HepG2 (cell line): ENCODE data around the gene WDSUB1. TPM values are rescaled to one million over a fixed set of nuclear protein-coding genes. Genes with fewer than 3 reads are reported as not detected.

Experiments
- CHCHD3 ChIP-seq: sonication (generic); formaldehyde crosslinking; IDR thresholded peaks from 2 replicates; pipeline ENCODE4 v1.8.0; 2022; ENCODE audit warnings: mild to moderate bottlenecking, missing genetic modification reagents, moderate library complexity
- FOXC1 ChIP-seq: sonication (generic); formaldehyde crosslinking; IDR thresholded peaks from 2 replicates; pipeline ENCODE4 v1.8.0; 2022; ENCODE audit warnings: mild to moderate bottlenecking, missing genetic modification reagents, borderline replicate concordance
- GFI1 ChIP-seq: sonication (generic); formaldehyde crosslinking; IDR thresholded peaks from 2 replicates; pipeline ENCODE4 v1.5.0; 2020; ENCODE audit warnings: missing genetic modification reagents, mild to moderate bottlenecking, borderline replicate concordance
- KMT2A ChIP-seq: sonication (generic); formaldehyde crosslinking; IDR thresholded peaks from 2 replicates; pipeline ENCODE4 v1.4.0; 2020; ENCODE audit warnings: missing genetic modification reagents
- MAFK ChIP-seq, 2 experiments: IDR thresholded peaks in 1 of 2; conservative IDR thresholded peaks in 1 of 2; 2 replicates each; pipeline ENCODE4 v1.6.1; 2011; ENCODE audit warnings: improper control_type of control experiment in 2 of 2, low read length in 2 of 2
- MZF1 ChIP-seq: sonication (generic); formaldehyde crosslinking; IDR thresholded peaks from 2 replicates; pipeline ENCODE4 v1.8.1; 2023; ENCODE audit warnings: mild to moderate bottlenecking, missing genetic modification reagents, borderline replicate concordance
- NFKBIZ ChIP-seq: IDR thresholded peaks from 2 replicates; pipeline ENCODE4 v1.6.1; 2018; ENCODE audit warnings: missing genetic modification reagents, missing compliant biosample characterization
- REXO4 ChIP-seq: sonication (generic); formaldehyde crosslinking; IDR thresholded peaks from 2 replicates; pipeline ENCODE4 v1.8.0; 2022; ENCODE audit warnings: missing genetic modification reagents, mild to moderate bottlenecking, borderline replicate concordance
- RFXAP ChIP-seq: sonication (generic); formaldehyde crosslinking; IDR thresholded peaks from 2 replicates; pipeline ENCODE4 v1.4.0; 2020; ENCODE audit warnings: missing genetic modification reagents, borderline replicate concordance
- SMYD3 ChIP-seq: sonication (generic); formaldehyde crosslinking; IDR thresholded peaks from 2 replicates; pipeline ENCODE4 v1.8.1; 2023; ENCODE audit warnings: mild to moderate bottlenecking, missing genetic modification reagents
- SNRNP70 ChIP-seq: fragments of 200-400 bp; formaldehyde crosslinking; IDR thresholded peaks from 2 replicates; pipeline ENCODE4 v1.6.1; 2017; ENCODE audit warnings: mild to moderate bottlenecking, low read depth, low read length, moderate library complexity
- ZFP37 ChIP-seq: sonication (generic); formaldehyde crosslinking; IDR thresholded peaks from 2 replicates; pipeline ENCODE4 v1.4.0; 2020; ENCODE audit warnings: missing genetic modification reagents, borderline replicate concordance
- ZNF12 ChIP-seq: sonication (generic); formaldehyde crosslinking; IDR thresholded peaks from 2 replicates; pipeline ENCODE4 v1.5.0; 2020; ENCODE audit warnings: missing genetic modification reagents
- ZNF382 ChIP-seq: sonication (generic); formaldehyde crosslinking; IDR thresholded peaks from 2 replicates; pipeline ENCODE4 v1.5.0; 2020; ENCODE audit warnings: missing genetic modification reagents, mild to moderate bottlenecking, borderline replicate concordance
- ZNF446 ChIP-seq: sonication (generic); formaldehyde crosslinking; IDR thresholded peaks from 2 replicates; pipeline ENCODE4 v1.5.0; 2020; ENCODE audit warnings: mild to moderate bottlenecking, missing genetic modification reagents
- ZNF703 ChIP-seq: sonication (generic); formaldehyde crosslinking; IDR thresholded peaks from 2 replicates; pipeline ENCODE4 v1.5.1; 2020; ENCODE audit warnings: missing genetic modification reagents, mild to moderate bottlenecking, moderate library complexity, borderline replicate concordance
- ZNF83 ChIP-seq: sonication (generic); formaldehyde crosslinking; IDR thresholded peaks from 2 replicates; pipeline ENCODE4 v1.4.0; 2020; ENCODE audit warnings: missing genetic modification reagents, mild to moderate bottlenecking, borderline replicate concordance
- polyA plus RNA-seq, 8 experiments: library from polyadenylated mRNA; depleted of rRNA in 3 of 8; stranded (reverse) in 7 of 8; unstranded in 1 of 8; fragments of >200 nt; fragmentation: Illumina TruSeq in 4 of 8; extraction: Trizol in 4 of 8; gene quantifications; 2 replicates each; pipeline versions ENCODE4 v1.2.1 to v1.2.3, GENCODE V29; 2011 to 2016; ENCODE audit warnings: low read depth in 4 of 8, missing spikeins in 1 of 8, mixed read lengths in 1 of 8; ENCODE audit not compliant: insufficient read depth in 1 of 8
- total RNA-seq, 5 experiments: library from RNA; depleted of rRNA; stranded (reverse); fragments of >200 nt; fragmentation: Illumina TruSeq; extraction: Trizol; gene quantifications; 2 replicates each; pipeline ENCODE4 v1.2.3, GENCODE V29; 2016; ENCODE audit warnings: low read depth in 1 of 5
- TF ChIP-seq, protein P1 (sequence below): sonication (generic); formaldehyde crosslinking; IDR thresholded peaks from 2 replicates; pipeline ENCODE4 v1.5.1; 2020; ENCODE audit warnings: missing genetic modification reagents, mild to moderate bottlenecking, borderline replicate concordance
- TF ChIP-seq, protein P2 (sequence below): sonication (generic); formaldehyde crosslinking; IDR thresholded peaks from 2 replicates; pipeline ENCODE4 v1.5.0; 2020; ENCODE audit warnings: mild to moderate bottlenecking, missing genetic modification reagents
- TF ChIP-seq, protein P3 (sequence below): fragments of 450-650 bp; IDR thresholded peaks from 2 replicates; pipeline ENCODE4 v1.6.1; 2017; ENCODE audit warnings: mild to moderate bottlenecking
- TF ChIP-seq, protein P4 (sequence below): sonication (generic); formaldehyde crosslinking; IDR thresholded peaks from 2 replicates; pipeline ENCODE4 v1.5.0; 2020; ENCODE audit warnings: mild to moderate bottlenecking, missing genetic modification reagents

WDSUB1 gene
- total and polyA plus RNA-seq, 2 of the 13 experiments (the other 11 are each of a cell fraction or from before 2014, with no cell fraction given): 10.1 to 10.7 TPM

DNA sequence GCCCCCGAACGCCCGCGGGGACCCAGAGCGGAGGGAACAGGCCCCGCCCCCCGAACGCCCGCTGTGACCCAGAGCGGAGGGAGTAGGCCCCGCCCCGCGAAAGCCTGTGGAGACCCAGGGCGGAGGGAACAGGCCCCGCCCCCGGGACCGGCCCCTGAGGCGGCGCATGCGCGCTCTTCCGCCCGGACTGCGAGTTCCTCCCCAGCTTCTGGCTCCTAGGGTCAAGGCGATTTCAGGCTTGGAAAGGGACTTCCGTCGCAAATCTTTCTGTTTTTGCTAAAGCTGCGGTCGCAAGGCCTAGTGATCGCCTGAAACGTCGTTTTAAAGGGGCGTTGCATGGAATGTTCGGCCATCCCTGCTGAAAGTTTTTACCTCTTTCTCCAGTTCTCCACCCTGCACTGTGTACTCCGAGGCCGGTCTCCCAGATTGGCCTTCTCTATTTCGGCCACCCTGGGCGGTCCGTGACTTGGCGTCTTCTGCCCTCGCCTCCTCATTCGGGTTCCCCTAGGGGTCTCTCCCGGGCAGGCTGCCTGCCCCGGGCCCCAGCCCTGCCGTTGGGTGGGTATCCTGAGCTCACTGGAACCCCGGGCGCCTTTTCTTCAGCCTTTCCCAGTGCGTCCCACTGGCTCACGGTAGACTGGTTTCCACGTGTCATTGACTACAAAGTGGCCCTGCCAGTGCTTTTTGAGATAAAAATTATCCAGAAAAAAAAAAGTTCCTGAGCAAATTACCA lies 372 bp upstream of the WDSUB1 start (continued):
- TF ChIP-seq ZFP37 (no peak; the same call in 1 of the 2 replicates), RFXAP (CRISPR knock-in tag) (0 out of 2 replicates have a peak, but pooled peaks have one; percentile 23), ZNF446 (CRISPR knock-in tag) (no peak; the same call in 1 of the 2 replicates), GFI1 (CRISPR knock-in tag) (0 out of 2 replicates have a peak, but pooled peaks have one; percentile 7), ZNF12 (no peak), REXO4 (CRISPR knock-in tag) (no peak), KMT2A (CRISPR knock-in tag) (peak; percentile 37; the same call in 1 of the 2 replicates), NFKBIZ (no peak), SNRNP70 (no peak), FOXC1 (CRISPR knock-in tag) (no peak), ZNF382 (CRISPR knock-in tag) (no peak), SMYD3 (CRISPR knock-in tag) (no peak; the same call in 1 of the 2 replicates), MZF1 (CRISPR knock-in tag) (no peak), CHCHD3 (no peak), ZNF83 (CRISPR knock-in tag) (no peak), MAFK (conservative IDR thresholded peaks at IDR 0.05 in 1 of 2, IDR thresholded peaks at IDR 0.05 in 1 of 2; ENCODE audit: low read length in 2 of 2) (no peak), ZNF703 (CRISPR knock-in tag) (no peak)
- TF ChIP-seq, protein P1, sequence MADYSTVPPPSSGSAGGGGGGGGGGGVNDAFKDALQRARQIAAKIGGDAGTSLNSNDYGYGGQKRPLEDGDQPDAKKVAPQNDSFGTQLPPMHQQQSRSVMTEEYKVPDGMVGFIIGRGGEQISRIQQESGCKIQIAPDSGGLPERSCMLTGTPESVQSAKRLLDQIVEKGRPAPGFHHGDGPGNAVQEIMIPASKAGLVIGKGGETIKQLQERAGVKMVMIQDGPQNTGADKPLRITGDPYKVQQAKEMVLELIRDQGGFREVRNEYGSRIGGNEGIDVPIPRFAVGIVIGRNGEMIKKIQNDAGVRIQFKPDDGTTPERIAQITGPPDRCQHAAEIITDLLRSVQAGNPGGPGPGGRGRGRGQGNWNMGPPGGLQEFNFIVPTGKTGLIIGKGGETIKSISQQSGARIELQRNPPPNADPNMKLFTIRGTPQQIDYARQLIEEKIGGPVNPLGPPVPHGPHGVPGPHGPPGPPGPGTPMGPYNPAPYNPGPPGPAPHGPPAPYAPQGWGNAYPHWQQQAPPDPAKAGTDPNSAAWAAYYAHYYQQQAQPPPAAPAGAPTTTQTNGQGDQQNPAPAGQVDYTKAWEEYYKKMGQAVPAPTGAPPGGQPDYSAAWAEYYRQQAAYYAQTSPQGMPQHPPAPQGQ: no peak
- TF ChIP-seq, protein P2, sequence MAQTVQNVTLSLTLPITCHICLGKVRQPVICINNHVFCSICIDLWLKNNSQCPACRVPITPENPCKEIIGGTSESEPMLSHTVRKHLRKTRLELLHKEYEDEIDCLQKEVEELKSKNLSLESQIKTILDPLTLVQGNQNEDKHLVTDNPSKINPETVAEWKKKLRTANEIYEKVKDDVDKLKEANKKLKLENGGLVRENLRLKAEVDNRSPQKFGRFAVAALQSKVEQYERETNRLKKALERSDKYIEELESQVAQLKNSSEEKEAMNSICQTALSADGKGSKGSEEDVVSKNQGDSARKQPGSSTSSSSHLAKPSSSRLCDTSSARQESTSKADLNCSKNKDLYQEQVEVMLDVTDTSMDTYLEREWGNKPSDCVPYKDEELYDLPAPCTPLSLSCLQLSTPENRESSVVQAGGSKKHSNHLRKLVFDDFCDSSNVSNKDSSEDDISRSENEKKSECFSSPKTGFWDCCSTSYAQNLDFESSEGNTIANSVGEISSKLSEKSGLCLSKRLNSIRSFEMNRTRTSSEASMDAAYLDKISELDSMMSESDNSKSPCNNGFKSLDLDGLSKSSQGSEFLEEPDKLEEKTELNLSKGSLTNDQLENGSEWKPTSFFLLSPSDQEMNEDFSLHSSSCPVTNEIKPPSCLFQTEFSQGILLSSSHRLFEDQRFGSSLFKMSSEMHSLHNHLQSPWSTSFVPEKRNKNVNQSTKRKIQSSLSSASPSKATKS (CRISPR knock-in tag): no peak
- TF ChIP-seq, protein P3, sequence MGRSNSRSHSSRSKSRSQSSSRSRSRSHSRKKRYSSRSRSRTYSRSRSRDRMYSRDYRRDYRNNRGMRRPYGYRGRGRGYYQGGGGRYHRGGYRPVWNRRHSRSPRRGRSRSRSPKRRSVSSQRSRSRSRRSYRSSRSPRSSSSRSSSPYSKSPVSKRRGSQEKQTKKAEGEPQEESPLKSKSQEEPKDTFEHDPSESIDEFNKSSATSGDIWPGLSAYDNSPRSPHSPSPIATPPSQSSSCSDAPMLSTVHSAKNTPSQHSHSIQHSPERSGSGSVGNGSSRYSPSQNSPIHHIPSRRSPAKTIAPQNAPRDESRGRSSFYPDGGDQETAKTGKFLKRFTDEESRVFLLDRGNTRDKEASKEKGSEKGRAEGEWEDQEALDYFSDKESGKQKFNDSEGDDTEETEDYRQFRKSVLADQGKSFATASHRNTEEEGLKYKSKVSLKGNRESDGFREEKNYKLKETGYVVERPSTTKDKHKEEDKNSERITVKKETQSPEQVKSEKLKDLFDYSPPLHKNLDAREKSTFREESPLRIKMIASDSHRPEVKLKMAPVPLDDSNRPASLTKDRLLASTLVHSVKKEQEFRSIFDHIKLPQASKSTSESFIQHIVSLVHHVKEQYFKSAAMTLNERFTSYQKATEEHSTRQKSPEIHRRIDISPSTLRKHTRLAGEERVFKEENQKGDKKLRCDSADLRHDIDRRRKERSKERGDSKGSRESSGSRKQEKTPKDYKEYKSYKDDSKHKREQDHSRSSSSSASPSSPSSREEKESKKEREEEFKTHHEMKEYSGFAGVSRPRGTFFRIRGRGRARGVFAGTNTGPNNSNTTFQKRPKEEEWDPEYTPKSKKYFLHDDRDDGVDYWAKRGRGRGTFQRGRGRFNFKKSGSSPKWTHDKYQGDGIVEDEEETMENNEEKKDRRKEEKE: no peak
- TF ChIP-seq, protein P4, sequence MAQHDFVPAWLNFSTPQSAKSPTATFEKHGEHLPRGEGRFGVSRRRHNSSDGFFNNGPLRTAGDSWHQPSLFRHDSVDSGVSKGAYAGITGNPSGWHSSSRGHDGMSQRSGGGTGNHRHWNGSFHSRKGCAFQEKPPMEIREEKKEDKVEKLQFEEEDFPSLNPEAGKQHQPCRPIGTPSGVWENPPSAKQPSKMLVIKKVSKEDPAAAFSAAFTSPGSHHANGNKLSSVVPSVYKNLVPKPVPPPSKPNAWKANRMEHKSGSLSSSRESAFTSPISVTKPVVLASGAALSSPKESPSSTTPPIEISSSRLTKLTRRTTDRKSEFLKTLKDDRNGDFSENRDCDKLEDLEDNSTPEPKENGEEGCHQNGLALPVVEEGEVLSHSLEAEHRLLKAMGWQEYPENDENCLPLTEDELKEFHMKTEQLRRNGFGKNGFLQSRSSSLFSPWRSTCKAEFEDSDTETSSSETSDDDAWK: no peak
